K562 (cell line): ENCODE measurements around the gene CFAP251. TPM values are rescaled to one million over a fixed set of nuclear protein-coding genes. Genes with fewer than 3 reads are reported as not detected.

Source experiments
- ATF3 ChIP-seq, 2 experiments: fragments of 450-650 bp in 1 of 2; sonication (generic) in 1 of 2; formaldehyde crosslinking in 1 of 2; IDR thresholded peaks in 1 of 2; conservative IDR thresholded peaks in 1 of 2; 2 replicates each; pipeline versions ENCODE4 v1.6.1 to v1.8.1; 2016 to 2023; ENCODE audit warnings: mild to moderate bottlenecking in 2 of 2, moderate library complexity in 2 of 2, inconsistent platforms in 1 of 2, missing genetic modification reagents in 1 of 2
- BRD9 ChIP-seq: fragments of 450-650 bp; IDR thresholded peaks from 2 replicates; pipeline ENCODE4 v1.6.1; 2018; ENCODE audit warnings: low read depth; ENCODE audit not compliant: partially characterized antibody
- CAMTA2 ChIP-seq: fragments of 250-450 bp; sonication (Bioruptor Pico); conservative IDR thresholded peaks from 2 replicates; pipeline ENCODE4 v1.5.1; 2022
- HBP1 ChIP-seq: fragments of 450-650 bp; formaldehyde crosslinking; IDR thresholded peaks from 2 replicates; pipeline ENCODE4 v1.4.0; 2022; ENCODE audit warnings: missing genetic modification characterization
- HNRNPLL ChIP-seq: fragments of 200-400 bp; formaldehyde crosslinking; IDR thresholded peaks from 2 replicates; pipeline ENCODE4 v1.6.1; 2017; ENCODE audit warnings: low read length, low read depth, mild to moderate bottlenecking; ENCODE audit not compliant: poor library complexity, severe bottlenecking
- IRF1 ChIP-seq: sonication (generic); formaldehyde crosslinking; IDR thresholded peaks from 2 replicates; pipeline ENCODE4 v1.8.0; 2022; ENCODE audit warnings: missing genetic modification reagents, mild to moderate bottlenecking, borderline replicate concordance
- KLF13 ChIP-seq: fragments of 450-650 bp; IDR thresholded peaks from 2 replicates; pipeline ENCODE4 v1.6.1; 2016; ENCODE audit warnings: missing genetic modification characterization, low read depth, mild to moderate bottlenecking, missing compliant biosample characterization, moderate library complexity, borderline replicate concordance
- NCOA6 ChIP-seq: fragments of 450-650 bp; IDR thresholded peaks from 2 replicates; pipeline ENCODE4 v1.6.1; 2017; ENCODE audit warnings: mild to moderate bottlenecking
- NR4A1 ChIP-seq, 2 experiments: fragments of 250-450 bp in 1 of 2; fragments of 450-650 bp in 1 of 2; sonication (Bioruptor Pico) in 1 of 2; IDR thresholded peaks; 2 replicates each; pipeline versions ENCODE4 v1.4.0 to v1.6.1; 2016 to 2020; ENCODE audit warnings: mild to moderate bottlenecking in 2 of 2, missing compliant biosample characterization in 1 of 2, missing genetic modification characterization in 1 of 2, moderate library complexity in 1 of 2
- PHTF2 ChIP-seq: fragments of 250-450 bp; sonication (Bioruptor Pico); IDR thresholded peaks from 2 replicates; pipeline ENCODE4 v1.5.0; 2021; ENCODE audit warnings: mild to moderate bottlenecking
- POLR2AphosphoS2 ChIP-seq: IDR thresholded peaks from 2 replicates; pipeline ENCODE4 v1.6.1; 2012; ENCODE audit warnings: low read length, improper control_type of control experiment
- ZBTB40 ChIP-seq, 2 experiments: fragments of 450-650 bp in 1 of 2; sonication (generic) in 1 of 2; formaldehyde crosslinking in 1 of 2; IDR thresholded peaks; 2 replicates each; pipeline versions ENCODE4 v1.7.1 to v1.9.0; 2016 to 2022; ENCODE audit warnings: inconsistent platforms in 1 of 2, mild to moderate bottlenecking in 1 of 2, missing genetic modification reagents in 1 of 2
- ZNF143 ChIP-seq: sonication (generic); formaldehyde crosslinking; IDR thresholded peaks from 2 replicates; pipeline ENCODE4 v1.9.0; 2022; ENCODE audit warnings: mild to moderate bottlenecking, missing genetic modification reagents
- polyA plus RNA-seq, 8 experiments: library from polyadenylated mRNA; depleted of rRNA in 4 of 8; stranded (reverse) in 5 of 8; unstranded in 3 of 8; fragments of >200 nt; fragmentation: Nextera tagmentation in 2 of 8; fragmentation: Illumina TruSeq in 1 of 8; extraction: Ambion mirVana in 2 of 8; extraction: Trizol in 1 of 8; gene quantifications; 2 replicates each; pipeline versions ENCODE4 v1.2.1 to v1.2.3, GENCODE V29; 2011 to 2014; ENCODE audit warnings: inconsistent platforms in 1 of 8, missing spikeins in 1 of 8
- total RNA-seq, 7 experiments: library from RNA; depleted of rRNA in 6 of 7; stranded (reverse); fragments of >200 nt in 6 of 7; fragmentation: Illumina TruSeq in 2 of 7; extraction: Trizol in 2 of 7; gene quantifications; 2 replicates each; pipeline versions ENCODE4 v1.2.1 to v1.2.3, GENCODE V29; 2011 to 2021; ENCODE audit warnings: low replicate concordance in 1 of 7

Gene CFAP251
- total and polyA plus RNA-seq, 9 of the 15 experiments (the other 6 are each of a cell fraction or from before 2014, with no cell fraction given): 16.6 to 31.0 (median 19.1) TPM

GRCh38 chr12:121933522-121934308 lies 15.3 kb downstream of the CFAP251 start (continued):
- TF ChIP-seq ZBTB40 (IDR thresholded peaks at IDR 0.05): peak; percentile 60; the same call in 1 of the 2 replicates
- no peak for TF ChIP-seq ZBTB40 (CRISPR knock-in tag; IDR thresholded peaks at IDR 0.05)
- no peak for TF ChIP-seq NCOA6
- no peak for TF ChIP-seq KLF13 (tag)
- TF ChIP-seq POLR2AphosphoS2: no peak
- TF ChIP-seq HBP1 (CRISPR knock-in tag): no peak; the same call in 1 of the 2 replicates
- TF ChIP-seq NR4A1 (CRISPR knock-in tag; IDR thresholded peaks at IDR 0.05): no peak
- peak; percentile 75 for TF ChIP-seq NR4A1 (tag; IDR thresholded peaks at IDR 0.05)
- TF ChIP-seq BRD9: peak; percentile 89
- no peak for TF ChIP-seq HNRNPLL
- TF ChIP-seq ZNF143: no peak
- TF ChIP-seq PHTF2 (CRISPR knock-in tag): no peak
- TF ChIP-seq ATF3 (IDR thresholded peaks at IDR 0.05): peak; percentile 93
- peak; percentile 97; the same call in 1 of the 2 replicates for TF ChIP-seq ATF3 (CRISPR knock-in tag; conservative IDR thresholded peaks at IDR 0.05)
- TF ChIP-seq CAMTA2: no peak
- TF ChIP-seq IRF1 (CRISPR knock-in tag): no peak
